Stimulated activated CD4-positive, alpha-beta T cell treated with anti-CD3 and anti-CD28 coated beads, TNF-alpha, amount 100 ng/mL, for 4 hours (primary cell): Measurements from ENCODE around the gene DPCD.
"Not testable (repeated sequence)": the region's sequence is repeated elsewhere in the genome, so short reads cannot be mapped to it uniquely, and the experiment has no call there.

Experiments used
- DNase-seq, 3 experiments: peaks; one replicate each; pipeline ENCODE4 v3.0.0-alpha.2; 2020; ENCODE audit warnings: low read depth in 3 of 3

Gene DPCD

GRCh38 chr10:101619983-101620382, 31.9 kb downstream of the DPCD start:
- DNase-seq: no peak

GRCh38 chr10:101623528-101623927, 35.4 kb downstream of the DPCD start:
- no peak for DNase-seq

GRCh38 chr10:101624526-101625102, 36.5 kb downstream of the DPCD start:
- DNase-seq: no peak

GRCh38 chr10:101625821-101626412, 37.8 kb downstream of the DPCD start:
- no peak for DNase-seq

GRCh38 chr10:101629837-101630632, 41.9 kb downstream of the DPCD start:
- no peak for DNase-seq

- no peak for DNase-seq
Observed at GRCh38 chr10:101630633-101630920, 42.5 kb downstream of the DPCD start.

GRCh38 chr10:101631821-101632475, 43.8 kb downstream of the DPCD start:
- no peak for DNase-seq

- not testable (repeated sequence) for DNase-seq
Observed at GRCh38 chr10:101633510-101633909, 45.4 kb downstream of the DPCD start.

GRCh38 chr10:101639141-101639900, 51.2 kb downstream of the DPCD start:
- DNase-seq: no peak

- DNase-seq: no peak
Observed at GRCh38 chr10:101643546-101643945, 55.4 kb downstream of the DPCD start.

- no peak for DNase-seq
Observed at GRCh38 chr10:101644002-101644401, 55.9 kb downstream of the DPCD start.

GRCh38 chr10:101645659-101646058, 57.5 kb downstream of the DPCD start:
- DNase-seq: no peak

- DNase-seq: no peak
Observed at GRCh38 chr10:101646364-101646763, 58.2 kb downstream of the DPCD start.

GRCh38 chr10:101647255-101647654, 59.1 kb downstream of the DPCD start:
- no peak for DNase-seq

GRCh38 chr10:101649525-101650085, 61.5 kb downstream of the DPCD start:
- no peak for DNase-seq

- no peak for DNase-seq
Observed at GRCh38 chr10:101650863-101651262, 62.7 kb downstream of the DPCD start.

- DNase-seq: no peak
Observed at GRCh38 chr10:101651336-101651735, 63.2 kb downstream of the DPCD start.

- DNase-seq: no peak
Observed at GRCh38 chr10:101653536-101653935, 65.4 kb downstream of the DPCD start.

GRCh38 chr10:101655570-101655969, 67.4 kb downstream of the DPCD start:
- DNase-seq: no peak

- no peak for DNase-seq
Observed at GRCh38 chr10:101656890-101657289, 68.8 kb downstream of the DPCD start.

GRCh38 chr10:101658975-101659374, 70.9 kb downstream of the DPCD start:
- DNase-seq: no peak
